ENCODE results near the gene MAMLD1. TPM values are rescaled to one million over a fixed set of nuclear protein-coding genes. Genes with fewer than 3 reads are reported as not detected.

MAMLD1 gene
- total RNA-seq, 1 experiment from 2014 or later = 3.7 TPM

GRCh38 chrX:150463566-150463965 lies 100.4 kb downstream of the MAMLD1 start:
- peaks cover 19% of the 10 kb centered on the region for H3K4me1 ChIP-seq (replicated peaks)
- H3K27ac ChIP-seq = no peak overlapping the region
- no peaks in the 10 kb centered on the region for H3K27me3 ChIP-seq (replicated peaks)
- H3K4me3 ChIP-seq = no peak overlapping the region
- no peak for DNase-seq (ENCODE audit: low read depth in 1 of 2, low spot score in 2 of 2)
- H3K36me3 ChIP-seq = no peaks in the 10 kb centered on the region
- no peaks in the 10 kb centered on the region for H3K9me3 ChIP-seq (replicated peaks)

DNA sequence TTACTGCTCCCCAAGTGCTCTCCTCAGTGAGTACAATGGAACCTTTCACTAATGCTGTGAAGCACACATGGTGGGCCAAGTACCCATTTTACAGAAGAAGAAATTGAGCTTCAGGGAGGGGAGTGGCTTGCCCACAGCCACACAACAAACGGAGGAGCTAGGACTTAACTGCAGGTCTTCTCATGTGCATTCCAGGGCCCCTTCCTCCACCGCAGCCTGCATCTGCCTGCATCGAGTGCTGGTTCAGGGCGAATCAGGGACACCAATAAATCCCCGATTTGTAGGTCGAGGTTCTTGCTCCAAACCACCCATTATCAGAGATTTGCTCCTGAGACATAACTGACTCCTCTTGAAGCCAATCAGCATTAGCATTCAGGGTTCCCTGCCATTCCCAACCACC lies 100.9 kb downstream of the MAMLD1 start:
- DNase-seq (ENCODE audit: low read depth in 1 of 2, low spot score in 2 of 2) = no peak
- Histone ChIP-seq H3K4me1 (replicated peaks) (peaks cover 19% of the 10 kb centered on the region), H3K9me3 (replicated peaks) (no peaks in the 10 kb centered on the region), H3K27ac (no peak overlapping the region), H3K36me3 (no peaks in the 10 kb centered on the region), H3K27me3 (replicated peaks) (no peaks in the 10 kb centered on the region), H3K4me3 (no peak overlapping the region)

- H3K9me3 ChIP-seq (replicated peaks) = no peaks in the 10 kb centered on the region
- H3K4me1 ChIP-seq (replicated peaks) = peaks cover 19% of the 10 kb centered on the region
- H3K27ac ChIP-seq = no peak overlapping the region
- no peak overlapping the region for H3K4me3 ChIP-seq
- 0 out of 2 replicates have a peak, but pooled peaks cover 1% of the 10 kb centered on the region for H3K36me3 ChIP-seq
- H3K27me3 ChIP-seq (replicated peaks) = no peaks in the 10 kb centered on the region
- no peak for DNase-seq (ENCODE audit: low read depth in 1 of 2, low spot score in 2 of 2)
These were observed 102.2 kb downstream of the MAMLD1 start for GRCh38 chrX:150465326-150465725.

GRCh38 chrX:150465881-150466775 lies 103.0 kb downstream of the MAMLD1 start:
- H3K27me3 ChIP-seq (replicated peaks) = no peaks in the 10 kb centered on the region
- DNase-seq (ENCODE audit: low read depth in 1 of 2, low spot score in 2 of 2) = no peak
- no peak overlapping the region for H3K27ac ChIP-seq
- H3K36me3 ChIP-seq = 0 out of 2 replicates have a peak, but pooled peaks cover 2% of the 10 kb centered on the region
- H3K9me3 ChIP-seq (replicated peaks) = no peaks in the 10 kb centered on the region
- H3K4me3 ChIP-seq = no peak overlapping the region
- H3K4me1 ChIP-seq (replicated peaks) = peaks cover 13% of the 10 kb centered on the region

GRCh38 chrX:150472306-150472705 lies 109.2 kb downstream of the MAMLD1 start:
- Histone ChIP-seq H3K4me1 (replicated peaks) (no peaks in the 10 kb centered on the region), H3K9me3 (replicated peaks) (no peaks in the 10 kb centered on the region), H3K27me3 (replicated peaks) (no peaks in the 10 kb centered on the region), H3K4me3 (no peak overlapping the region), H3K27ac (no peak overlapping the region), H3K36me3 (0 out of 2 replicates have a peak, but pooled peaks cover 2% of the 10 kb centered on the region)
- DNase-seq (ENCODE audit: low read depth in 1 of 2, low spot score in 2 of 2) = no peak

DNA sequence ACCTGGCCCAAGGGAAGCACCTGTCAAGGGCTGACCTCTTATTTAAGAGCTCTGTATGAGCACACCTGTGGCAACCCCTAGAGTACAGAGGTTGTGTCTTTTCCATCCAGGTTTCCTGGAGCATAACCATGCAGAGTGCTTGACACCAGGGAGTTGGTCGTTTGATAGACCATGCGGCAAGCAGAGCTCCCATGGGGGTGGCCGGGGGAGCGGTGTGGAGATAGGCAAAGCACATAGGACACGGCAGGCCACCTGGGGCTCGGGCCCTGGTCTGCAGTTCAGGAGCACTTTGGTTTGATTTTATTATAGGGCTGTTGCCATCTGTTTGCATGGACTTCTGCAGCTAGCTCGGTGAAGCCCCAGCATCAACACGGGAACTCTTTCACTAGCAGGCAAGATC lies 110.3 kb downstream of the MAMLD1 start:
- 0 out of 2 replicates have a peak, but pooled peaks cover 2% of the 10 kb centered on the region for H3K36me3 ChIP-seq
- no peaks in the 10 kb centered on the region for H3K4me1 ChIP-seq (replicated peaks)
- H3K27ac ChIP-seq = no peak overlapping the region
- DNase-seq (ENCODE audit: low read depth in 1 of 2, low spot score in 2 of 2) = no peak
- H3K27me3 ChIP-seq (replicated peaks) = no peaks in the 10 kb centered on the region
- H3K9me3 ChIP-seq (replicated peaks) = no peaks in the 10 kb centered on the region
- H3K4me3 ChIP-seq = no peak overlapping the region

GRCh38 chrX:150475461-150475860 lies 112.3 kb downstream of the MAMLD1 start:
- Histone ChIP-seq H3K4me3 (no peak overlapping the region), H3K36me3 (no peaks in the 10 kb centered on the region), H3K27ac (no peak overlapping the region), H3K27me3 (replicated peaks) (no peaks in the 10 kb centered on the region), H3K9me3 (replicated peaks) (no peaks in the 10 kb centered on the region), H3K4me1 (replicated peaks) (no peaks in the 10 kb centered on the region)
- no peak for DNase-seq (ENCODE audit: low read depth in 1 of 2, low spot score in 2 of 2)

- H3K4me3 ChIP-seq = no peak overlapping the region
- H3K9me3 ChIP-seq (replicated peaks) = no peaks in the 10 kb centered on the region
- no peak for DNase-seq (ENCODE audit: low read depth in 1 of 2, low spot score in 2 of 2)
- H3K27ac ChIP-seq = no peak overlapping the region
- H3K4me1 ChIP-seq (replicated peaks) = no peaks in the 10 kb centered on the region
- no peaks in the 10 kb centered on the region for H3K36me3 ChIP-seq
- H3K27me3 ChIP-seq (replicated peaks) = no peaks in the 10 kb centered on the region
These were observed 113.1 kb downstream of the MAMLD1 start for GRCh38 chrX:150476164-150476699.

- H3K27me3 ChIP-seq (replicated peaks) = no peaks in the 10 kb centered on the region
These were observed 114.3 kb downstream of the MAMLD1 start for GRCh38 chrX:150477371-150477770.

DNA sequence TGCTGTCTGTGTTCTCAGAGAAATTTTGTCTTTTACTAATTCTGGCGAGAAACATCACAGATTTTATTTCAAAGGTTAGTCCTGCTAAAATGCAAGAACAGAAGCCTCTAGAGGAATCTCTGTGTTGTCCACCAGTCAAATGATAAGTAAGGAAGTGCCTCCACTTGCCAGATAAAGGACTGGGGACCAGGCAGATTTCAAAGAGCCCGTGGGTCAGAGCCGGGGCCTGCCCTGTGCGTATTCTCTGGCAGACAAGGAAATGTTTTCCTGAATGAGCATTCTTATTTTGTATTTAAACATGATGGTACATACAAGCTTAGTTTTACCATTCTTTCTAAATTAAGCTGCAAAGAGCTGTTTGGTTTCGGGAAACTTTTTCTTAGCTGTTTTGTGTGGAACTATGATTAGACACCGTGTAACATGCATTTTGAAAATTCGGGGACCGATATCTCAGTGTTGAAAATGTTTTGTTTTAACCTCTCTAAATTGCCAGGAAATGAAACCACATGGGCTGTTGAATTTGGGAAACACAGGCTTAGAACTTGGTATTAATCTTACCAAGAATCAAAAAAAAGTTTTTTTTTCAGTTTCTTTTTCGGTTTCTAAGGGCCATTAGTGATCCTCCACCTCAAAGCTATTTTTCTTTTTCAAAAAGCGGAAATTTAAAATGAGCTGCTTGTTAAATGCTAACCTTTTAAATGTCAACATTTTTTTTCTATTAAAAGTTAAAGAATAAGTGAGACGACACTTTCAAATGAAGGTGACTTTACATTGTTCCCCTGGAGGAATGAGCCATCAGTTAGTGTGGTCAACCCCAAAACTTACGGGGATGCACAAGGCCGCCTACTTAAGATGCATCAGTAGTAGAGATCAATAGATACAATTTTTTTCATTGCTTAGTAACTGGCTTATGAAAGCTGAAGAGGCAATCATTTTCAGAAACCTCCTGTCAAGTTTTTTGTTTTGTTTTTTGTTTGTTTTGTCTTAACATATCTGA lies 115.7 kb downstream of the MAMLD1 start:
- Histone ChIP-seq H3K4me3 (no peak overlapping the region), H3K9me3 (replicated peaks) (no peaks in the 10 kb centered on the region), H3K27me3 (replicated peaks) (no peaks in the 10 kb centered on the region), H3K27ac (no peak overlapping the region), H3K36me3 (no peaks in the 10 kb centered on the region), H3K4me1 (replicated peaks) (peaks cover 10% of the 10 kb centered on the region)
- no peak for DNase-seq (ENCODE audit: low read depth in 1 of 2, low spot score in 2 of 2)

More at GRCh38 chrX:150477371-150477770, 114.3 kb downstream of the MAMLD1 start:
- no peaks in the 10 kb centered on the region for H3K9me3 ChIP-seq (replicated peaks)
- H3K27ac ChIP-seq = no peak overlapping the region
- no peaks in the 10 kb centered on the region for H3K36me3 ChIP-seq
- H3K4me1 ChIP-seq (replicated peaks) = peaks cover 3% of the 10 kb centered on the region
- no peak overlapping the region for H3K4me3 ChIP-seq
- DNase-seq (ENCODE audit: low read depth in 1 of 2, low spot score in 2 of 2) = no peak

GRCh38 chrX:150482537-150483206 lies 119.6 kb downstream of the MAMLD1 start:
- peak in 1 of 2 experiments; percentile 23 for DNase-seq (ENCODE audit: low read depth in 1 of 2, low spot score in 2 of 2)
- no peaks in the 10 kb centered on the region for H3K9me3 ChIP-seq (replicated peaks)
- H3K4me3 ChIP-seq = no peak overlapping the region
- no peak overlapping the region for H3K27ac ChIP-seq
- peaks cover 10% of the 10 kb centered on the region for H3K4me1 ChIP-seq (replicated peaks)
- no peaks in the 10 kb centered on the region for H3K36me3 ChIP-seq
- no peaks in the 10 kb centered on the region for H3K27me3 ChIP-seq (replicated peaks)

- DNase-seq (ENCODE audit: low read depth in 1 of 2, low spot score in 2 of 2) = no peak
- peaks cover 10% of the 10 kb centered on the region for H3K4me1 ChIP-seq (replicated peaks)
- H3K36me3 ChIP-seq = no peaks in the 10 kb centered on the region
- no peaks in the 10 kb centered on the region for H3K9me3 ChIP-seq (replicated peaks)
- no peak overlapping the region for H3K4me3 ChIP-seq
- H3K27ac ChIP-seq = no peak overlapping the region
- H3K27me3 ChIP-seq (replicated peaks) = no peaks in the 10 kb centered on the region
These were observed 120.4 kb downstream of the MAMLD1 start for GRCh38 chrX:150483356-150483985.

DNA sequence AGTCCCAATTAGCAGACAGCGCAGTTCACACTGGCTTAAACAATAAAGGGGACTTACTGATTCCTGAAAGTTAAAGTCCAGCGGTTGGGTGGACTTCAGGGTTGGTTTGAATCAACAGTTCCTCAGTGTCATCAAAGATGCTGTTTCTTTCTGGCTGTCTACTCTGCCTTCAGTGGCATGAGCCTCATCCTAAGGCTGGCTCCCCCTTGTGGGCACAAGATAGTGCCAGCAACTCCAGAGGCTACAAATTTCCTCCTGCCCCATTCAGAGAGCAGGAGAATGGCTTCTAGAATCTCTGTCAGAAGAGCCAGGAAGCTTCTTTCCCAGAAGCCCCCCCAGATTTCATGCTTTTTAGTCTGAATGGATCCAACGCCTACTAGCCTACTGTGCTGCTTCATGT lies 122.9 kb downstream of the MAMLD1 start:
- DNase-seq (ENCODE audit: low read depth in 1 of 2, low spot score in 2 of 2) = peak; percentile 35 to 53
- Histone ChIP-seq H3K4me1 (replicated peaks) (peaks cover 10% of the 10 kb centered on the region), H3K4me3 (no peak overlapping the region), H3K27me3 (replicated peaks) (no peaks in the 10 kb centered on the region), H3K9me3 (replicated peaks) (no peaks in the 10 kb centered on the region), H3K27ac (no peak overlapping the region), H3K36me3 (no peaks in the 10 kb centered on the region)

Measured in SJSA1 (cell line).